SU-DHL-6 (cell line): Measurements from ENCODE around the gene SDK1.

Experiments
- H2AFZ ChIP-seq: fragments of 200-600 bp; sonication (generic); 2 replicates; pipeline ENCODE4 v1.6.1; 2014; ENCODE audit warnings: low read depth, mild to moderate bottlenecking, moderate library complexity, mixed read lengths, antibody characterized with exemption, low read length; ENCODE audit not compliant: severe bottlenecking
- H3F3A ChIP-seq: fragments of 200-600 bp; shearing (Covaris generic); 2 replicates; pipeline ENCODE4 v1.6.0; 2016; ENCODE audit warnings: antibody characterized with exemption, mild to moderate bottlenecking; ENCODE audit not compliant: insufficient read depth
- H3K27ac ChIP-seq: fragments of 200-600 bp; sonication (generic); 2 replicates; pipeline ENCODE4 v1.5.1; 2016; ENCODE audit warnings: low read depth, mild to moderate bottlenecking, low read length, moderate library complexity, mixed read lengths
- H3K27me3 ChIP-seq: fragments of 200-600 bp; sonication (generic), shearing (Covaris generic); 2 replicates; pipeline ENCODE4 v1.6.0; 2014; ENCODE audit warnings: mild to moderate bottlenecking, low read length
- H3K36me3 ChIP-seq: fragments of 200-600 bp; sonication (generic); 2 replicates; pipeline ENCODE4 v1.6.1; 2014; ENCODE audit warnings: mild to moderate bottlenecking, low read length, mixed read lengths
- H3K4me2 ChIP-seq: fragments of 300-600, 200-600 bp; shearing (Covaris generic), sonication (generic); 2 replicates; pipeline ENCODE4 v1.6.0; 2014; ENCODE audit warnings: low read length, low read depth, mild to moderate bottlenecking; ENCODE audit not compliant: poor library complexity, severe bottlenecking
- H3K4me3 ChIP-seq: fragments of 200-600 bp; sonication (generic); 2 replicates; pipeline ENCODE4 v1.5.1; 2014; ENCODE audit warnings: antibody characterized with exemption, low read length, mild to moderate bottlenecking, mixed read lengths; ENCODE audit not compliant: insufficient read depth, poor library complexity, severe bottlenecking
- H3K79me2 ChIP-seq: fragments of 200-600 bp; sonication (generic); 2 replicates; pipeline ENCODE4 v1.6.1; 2014; ENCODE audit warnings: mild to moderate bottlenecking, low read length, moderate library complexity; ENCODE audit not compliant: insufficient read depth
- H3K9ac ChIP-seq: fragments of 200-600 bp; sonication (generic); 2 replicates; pipeline ENCODE4 v1.7.0; 2014; ENCODE audit warnings: mild to moderate bottlenecking, low read length
- H3K9me2 ChIP-seq: fragments of 200-600 bp; sonication (generic); replicated peaks from 2 replicates; pipeline ENCODE4 v1.6.1; 2014; ENCODE audit warnings: low read length; ENCODE audit not compliant: insufficient read depth
- H3K9me3 ChIP-seq: fragments of 200-600 bp; sonication (generic); 2 replicates; pipeline ENCODE4 v1.6.1; 2014; ENCODE audit warnings: low read length, mixed read lengths; ENCODE audit not compliant: insufficient read depth
- H4K20me1 ChIP-seq: fragments of 200-600 bp; sonication (generic); 2 replicates; pipeline ENCODE4 v1.6.1; 2014; ENCODE audit warnings: low read depth, mild to moderate bottlenecking, antibody characterized with exemption, low read length, moderate library complexity, mixed read lengths
- CTCF ChIP-seq: fragments of 200-600 bp; sonication (generic); IDR thresholded peaks from one replicate; pipeline ENCODE4 v1.5.1; 2017; ENCODE audit warnings: antibody characterized with exemption, mild to moderate bottlenecking, low read length, moderate library complexity; ENCODE audit not compliant: insufficient read depth, poor library complexity, severe bottlenecking
- EZH2phosphoT487 ChIP-seq: fragments of 200-600 bp; sonication (generic), shearing (Covaris generic); conservative IDR thresholded peaks from 2 replicates; pipeline ENCODE4 v1.6.1; 2018; ENCODE audit warnings: mild to moderate bottlenecking, antibody characterized with exemption, low read length, moderate library complexity, mixed read lengths

The SDK1 gene

DNA sequence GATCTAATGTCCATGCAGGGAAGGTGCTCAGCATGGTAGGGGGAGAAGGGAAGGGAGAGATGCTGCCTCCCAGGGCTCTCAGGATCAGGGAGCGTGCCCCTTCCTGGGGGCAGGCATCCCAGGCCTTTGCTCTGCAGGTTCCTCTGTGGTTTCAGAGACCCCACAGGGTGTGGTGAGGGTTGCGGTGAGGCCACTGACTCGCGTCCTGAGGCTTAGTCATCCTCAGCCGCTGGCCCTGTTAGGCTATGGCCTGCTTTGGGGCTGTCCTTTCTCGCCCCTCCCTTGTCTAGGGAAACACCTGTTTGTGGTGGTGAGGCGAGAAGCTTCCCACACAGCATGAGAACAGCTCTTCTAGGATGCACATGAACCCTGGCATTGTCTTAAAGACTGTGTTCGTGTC is 822.8 kb downstream of the SDK1 start:
- Histone ChIP-seq H2AFZ (no peak overlapping the region), H3K9ac (no peak overlapping the region), H3K4me3 (no peak overlapping the region), H3K4me2 (no peak overlapping the region), H3K79me2 (no peaks in the 10 kb centered on the region), H3K36me3 (no peaks in the 10 kb centered on the region), H3F3A (no peaks in the 10 kb centered on the region), H3K27ac (no peak overlapping the region), H3K9me2 (no peaks in the 10 kb centered on the region), H3K9me3 (peaks cover 17% of the 10 kb centered on the region; the same call in 1 of the 2 replicates), H4K20me1 (no peaks in the 10 kb centered on the region), H3K27me3 (no peaks in the 10 kb centered on the region)
- no peak for TF ChIP-seq CTCF
- no peak for TF ChIP-seq EZH2phosphoT487

GRCh38 chr7:4124556-4125477 is 823.8 kb downstream of the SDK1 start:
- Histone ChIP-seq H3K27ac (no peak overlapping the region), H2AFZ (no peak overlapping the region), H3K4me2 (no peak overlapping the region), H4K20me1 (no peaks in the 10 kb centered on the region), H3K79me2 (no peaks in the 10 kb centered on the region), H3K4me3 (no peak overlapping the region), H3K36me3 (no peaks in the 10 kb centered on the region), H3K9ac (no peak overlapping the region), H3K27me3 (no peaks in the 10 kb centered on the region), H3K9me3 (peaks cover 13% of the 10 kb centered on the region; the same call in 1 of the 2 replicates), H3K9me2 (no peaks in the 10 kb centered on the region), H3F3A (no peaks in the 10 kb centered on the region)
- TF ChIP-seq EZH2phosphoT487 (no peak), CTCF (no peak)

DNA sequence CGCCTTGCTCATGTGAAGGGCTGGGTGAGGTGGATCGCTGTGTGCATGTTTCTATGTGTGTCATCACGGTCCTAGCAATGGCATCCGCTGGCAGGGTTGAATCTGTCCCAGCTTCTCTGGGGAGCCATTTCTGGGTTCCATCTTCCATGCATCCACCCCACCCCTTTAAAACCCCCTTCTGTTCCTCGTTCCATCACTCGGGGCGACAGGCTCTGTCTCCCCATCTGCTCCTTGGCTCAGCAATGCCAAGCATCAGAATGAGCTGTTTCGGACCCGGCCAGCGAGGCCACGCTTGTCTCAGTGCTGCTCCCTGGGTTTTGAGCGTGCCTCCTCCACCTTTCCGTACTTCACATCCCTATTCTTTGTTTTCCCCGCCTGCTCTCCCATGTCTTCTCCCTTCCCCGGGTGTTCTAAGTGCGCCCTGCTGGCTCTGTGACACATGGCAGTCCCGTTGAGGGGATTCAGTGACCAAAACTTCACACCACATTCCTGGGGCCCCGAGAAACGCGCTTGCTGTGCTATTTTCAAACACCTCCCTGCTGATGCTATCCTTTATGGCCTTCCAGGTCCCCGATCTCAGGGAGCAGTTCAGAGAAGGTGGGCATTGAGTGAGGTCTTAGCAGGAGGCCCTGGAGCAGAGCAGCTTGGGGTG is 827.0 kb downstream of the SDK1 start:
- no peaks in the 10 kb centered on the region for H3K36me3 ChIP-seq
- no peaks in the 10 kb centered on the region for H3F3A ChIP-seq
- no peaks in the 10 kb centered on the region for H3K9me3 ChIP-seq
- H3K9me2 ChIP-seq: no peaks in the 10 kb centered on the region
- H4K20me1 ChIP-seq: no peaks in the 10 kb centered on the region
- no peak overlapping the region for H3K27ac ChIP-seq
- H3K9ac ChIP-seq: no peak overlapping the region
- H3K4me3 ChIP-seq: no peak overlapping the region
- no peaks in the 10 kb centered on the region for H3K27me3 ChIP-seq
- no peak overlapping the region for H2AFZ ChIP-seq
- no peaks in the 10 kb centered on the region for H3K79me2 ChIP-seq
- TF ChIP-seq EZH2phosphoT487: no peak
- no peak for TF ChIP-seq CTCF
- H3K4me2 ChIP-seq: no peak overlapping the region
